Body of pancreas (tissue), 4 donors: ENCODE measurements around the gene PEX16. TPM values are rescaled to one million over a fixed set of nuclear protein-coding genes. Genes with fewer than 3 reads are reported as not detected.
A peak's percentile ranks its signal among the peaks of the same experiment; 100 is the strongest.

Experiments used
- ATAC-seq: fragments of 150-250 bp; one replicate; pipeline ENCODE4 v1.9.1; 2016
- DNase-seq, 4 donors: peaks; one replicate each; pipeline ENCODE4 v3.0.0-alpha.2; 2019
- H3K27ac ChIP-seq, 4 donors: fragments of 200-600 bp; sonication (generic); 1 replicate in 3 of 4; 2 replicates in 1 of 4; pipeline versions ENCODE4 v1.5.1 to v1.6.1; 2016 to 2019; ENCODE audit warnings: mild to moderate bottlenecking in 1 of 4, mixed read lengths in 1 of 4, moderate library complexity in 1 of 4
- H3K27me3 ChIP-seq, 2 donors: fragments of 200-600 bp; sonication (generic); one replicate each; pipeline ENCODE4 v1.6.0; 2016; ENCODE audit warnings: mild to moderate bottlenecking in 1 of 2
- H3K36me3 ChIP-seq, 2 donors: fragments of 200-600 bp; sonication (generic); replicated peaks in 1 of 2; 2 replicates each; pipeline ENCODE4 v1.5.1; 2016; ENCODE audit warnings: low read depth in 2 of 2; ENCODE audit not compliant: insufficient read depth in 1 of 2
- H3K4me1 ChIP-seq: fragments of 200-600 bp; sonication (generic); one replicate; pipeline ENCODE4 v1.6.0; 2016
- H3K4me3 ChIP-seq, 2 donors: fragments of 200-600 bp; sonication (generic); 1 replicate in 1 of 2; 2 replicates in 1 of 2; pipeline ENCODE4 v1.5.1; 2016 to 2019
- H3K9me3 ChIP-seq, 3 donors: fragments of 200-600 bp; sonication (generic); 1 replicate in 2 of 3; 2 replicates in 1 of 3; pipeline ENCODE4 v1.5.1; 2016
- CTCF ChIP-seq, 7 experiments: fragments of 450-650 bp in 4 of 7; fragments of 200-600 bp in 3 of 7; sonication (generic) in 3 of 7; IDR thresholded peaks; one replicate each; pipeline ENCODE4 v1.5.1; 2016 to 2019; ENCODE audit warnings: antibody characterized with exemption in 7 of 7
- POLR2A ChIP-seq, 3 donors: fragments of 450-650 bp; IDR thresholded peaks; one replicate each; pipeline ENCODE4 v1.6.1; 2016; ENCODE audit warnings: antibody characterized with exemption in 3 of 3, mild to moderate bottlenecking in 2 of 3
- WGBS, 2 donors: methylation state at CpG; one replicate each; pipeline ENCODE4 v1.1.5; 2017; 5-methylcytosine and 5-hydroxymethylcytosine counted together
- intact Hi-C: fragments of 100-400 bp; cut with DNase I; formaldehyde crosslinking; loops from one replicate; pipeline ENCODE4 v1.15.1; 2023
- total RNA-seq, 2 donors: library from RNA; depleted of rRNA; stranded (reverse); fragments of >200 nt; gene quantifications; one replicate each; pipeline ENCODE4 v1.1.0, GENCODE V29; 2016

PEX16 gene
- total RNA-seq, 2 donors from 2014 or later = 29.1 to 41.5 TPM

GRCh38 chr11:45885921-45886721 is 31.6 kb downstream of the PEX16 start:
- 32 to 37% methylated on average over 9 to 29 of the region's 43 CpGs for WGBS, 2 donors
- H3K36me3 ChIP-seq = peaks cover 0 to 6% of the 10 kb centered on the region in 2 donors
- ATAC-seq = no peak
- H3K4me1 ChIP-seq = peaks cover 11% of the 10 kb centered on the region
- H3K4me3 ChIP-seq = peak overlapping the region in 1 of 2 donors; percentile 49
- DNase-seq = no peak
- peak overlapping the region in 1 of 4 donors; percentile 24 for H3K27ac ChIP-seq
- TF ChIP-seq POLR2A (IDR thresholded peaks at IDR 0.05) (no peak), CTCF (IDR thresholded peaks at IDR 0.05) (no peak)
- no peaks in the 10 kb centered on the region for H3K9me3 ChIP-seq
- intact Hi-C loops = no loop called here
- no peaks in the 10 kb centered on the region for H3K27me3 ChIP-seq

GRCh38 chr11:45885274-45885920 is 32.3 kb downstream of the PEX16 start, which contains the start of gene MAPK8IP1:
Gene MAPK8IP1 (plus strand): TSS chr11:45885651. CDS start chr11:45885821, 170 bp downstream.
- TF ChIP-seq POLR2A (IDR thresholded peaks at IDR 0.05) (no peak), CTCF (IDR thresholded peaks at IDR 0.05) (peak in 3 of 7 experiments; percentile 10 to 25 (median 12))
- intact Hi-C loops = no loop called here
- H3K36me3 ChIP-seq = peaks cover 0 to 13% of the 10 kb centered on the region in 2 donors
- H3K27me3 ChIP-seq = no peaks in the 10 kb centered on the region
- peak within 1 kb of the TSS in 1 of 2 donors; percentile 49 for H3K4me3 ChIP-seq
- WGBS, 2 donors = 3 to 13% methylated on average over 5 to 41 of the region's 73 CpGs
- no peaks in the 10 kb centered on the region for H3K9me3 ChIP-seq
- peak; percentile 90 for ATAC-seq
- H3K4me1 ChIP-seq = peaks cover 11% of the 10 kb centered on the region
- peak; percentile 62 to 73 (median 66) for DNase-seq
- H3K27ac ChIP-seq = peak within 1 kb of the TSS in 1 of 4 donors; percentile 24

GRCh38 chr11:45884596-45885185 is 33.0 kb downstream of the PEX16 start:
- ATAC-seq = no peak
- H3K36me3 ChIP-seq = peaks cover 0 to 13% of the 10 kb centered on the region in 2 donors
- no peaks in the 10 kb centered on the region for H3K9me3 ChIP-seq
- H3K27ac ChIP-seq = no peak overlapping the region
- H3K4me3 ChIP-seq = no peak overlapping the region
- intact Hi-C loops = no loop called here
- TF ChIP-seq CTCF (IDR thresholded peaks at IDR 0.05) (no peak), POLR2A (IDR thresholded peaks at IDR 0.05) (no peak)
- peaks cover 11% of the 10 kb centered on the region for H3K4me1 ChIP-seq
- no peaks in the 10 kb centered on the region for H3K27me3 ChIP-seq
- WGBS, 2 donors = 88 to 90% methylated on average over 10 of the region's 10 CpGs
- no peak for DNase-seq

- ATAC-seq (no peak), DNase-seq (no peak)
- 76 to 81% methylated on average over 6 of the region's 6 CpGs for WGBS, 2 donors
- peaks cover 0 to 16% of the 10 kb centered on the region in 2 donors for H3K36me3 ChIP-seq
- no peak overlapping the region for H3K27ac ChIP-seq
- intact Hi-C loops = no loop called here
- peaks cover 11% of the 10 kb centered on the region for H3K4me1 ChIP-seq
- no peaks in the 10 kb centered on the region for H3K27me3 ChIP-seq
- H3K4me3 ChIP-seq = no peak overlapping the region
- H3K9me3 ChIP-seq = no peaks in the 10 kb centered on the region
- TF ChIP-seq POLR2A (IDR thresholded peaks at IDR 0.05) (no peak), CTCF (IDR thresholded peaks at IDR 0.05) (no peak)
Measured at GRCh38 chr11:45881708-45882368, 35.8 kb downstream of the PEX16 start.
